Lower leg skin (tissue), 4 donors: Measurements from ENCODE around the gene FHOD3. TPM values are rescaled to one million over a fixed set of nuclear protein-coding genes. Genes with fewer than 3 reads are reported as not detected.

ENCODE experiments used
- DNase-seq, 2 donors: peaks; one replicate each; pipeline ENCODE4 v3.0.0-alpha.2; 2019; ENCODE audit warnings: low spot score in 2 of 2
- H3K4me3 ChIP-seq: fragments of 200-600 bp; sonication (generic); 2 replicates; pipeline ENCODE4 v1.5.1; 2017; ENCODE audit warnings: mild to moderate bottlenecking, low read depth; ENCODE audit not compliant: poor library complexity, severe bottlenecking
- POLR2A ChIP-seq, 2 donors: fragments of 450-650 bp; IDR thresholded peaks; one replicate each; pipeline ENCODE4 v1.6.1; 2016 to 2017; ENCODE audit warnings: antibody characterized with exemption in 2 of 2, mild to moderate bottlenecking in 1 of 2, moderate library complexity in 1 of 2
- WGBS, 2 donors: methylation state at CpG; one replicate each; pipeline ENCODE4 v1.1.5; 2018; 5-methylcytosine and 5-hydroxymethylcytosine counted together
- intact Hi-C: fragments of 100-400 bp; cut with DNase I; formaldehyde crosslinking; loops from one replicate; pipeline ENCODE4 v1.15.0; 2023; ENCODE audit warnings: low total_unique reads
- total RNA-seq, 4 donors: library from RNA; depleted of rRNA; stranded (reverse); fragments of >200 nt; gene quantifications; one replicate each; pipeline ENCODE4 v1.1.0, GENCODE V29; 2016
- TF ChIP-seq, protein P1 (sequence below), 3 donors: fragments of 450-650 bp; IDR thresholded peaks; one replicate each; pipeline ENCODE4 v1.5.1; 2016; ENCODE audit warnings: antibody characterized with exemption in 3 of 3, mild to moderate bottlenecking in 3 of 3, moderate library complexity in 2 of 3

Gene FHOD3
- total RNA-seq, 4 donors from 2014 or later = 5.3 to 15.1 (median 7.8) TPM

DNA sequence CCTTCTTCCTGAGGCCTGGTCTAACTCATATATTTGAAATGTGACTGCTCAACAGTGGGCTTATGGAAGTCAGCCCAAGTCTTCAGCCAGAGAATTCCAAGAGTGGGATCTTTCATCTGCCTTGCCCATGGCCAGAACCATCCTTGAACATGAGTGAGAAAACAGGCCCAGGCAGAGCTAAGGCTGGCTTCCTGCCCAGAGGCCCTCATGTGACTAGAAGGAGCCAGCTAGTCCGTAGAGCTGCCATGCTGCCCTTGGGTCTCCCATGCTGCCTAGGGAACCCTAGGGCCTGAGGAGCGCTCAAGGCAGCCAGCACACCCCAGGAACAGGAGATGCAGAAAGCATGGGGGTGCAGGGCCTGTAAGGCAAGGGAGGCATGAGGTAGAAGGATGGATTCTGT, 203.6 kb downstream of the FHOD3 start:
- intact Hi-C loops = no loop called here
- WGBS, 2 donors = 45 to 68% methylated on average over 2 of the region's 2 CpGs
- DNase-seq = no peak
- no peak overlapping the region for H3K4me3 ChIP-seq
- no peak for TF ChIP-seq POLR2A (IDR thresholded peaks at IDR 0.05)
- TF ChIP-seq, protein P1, sequence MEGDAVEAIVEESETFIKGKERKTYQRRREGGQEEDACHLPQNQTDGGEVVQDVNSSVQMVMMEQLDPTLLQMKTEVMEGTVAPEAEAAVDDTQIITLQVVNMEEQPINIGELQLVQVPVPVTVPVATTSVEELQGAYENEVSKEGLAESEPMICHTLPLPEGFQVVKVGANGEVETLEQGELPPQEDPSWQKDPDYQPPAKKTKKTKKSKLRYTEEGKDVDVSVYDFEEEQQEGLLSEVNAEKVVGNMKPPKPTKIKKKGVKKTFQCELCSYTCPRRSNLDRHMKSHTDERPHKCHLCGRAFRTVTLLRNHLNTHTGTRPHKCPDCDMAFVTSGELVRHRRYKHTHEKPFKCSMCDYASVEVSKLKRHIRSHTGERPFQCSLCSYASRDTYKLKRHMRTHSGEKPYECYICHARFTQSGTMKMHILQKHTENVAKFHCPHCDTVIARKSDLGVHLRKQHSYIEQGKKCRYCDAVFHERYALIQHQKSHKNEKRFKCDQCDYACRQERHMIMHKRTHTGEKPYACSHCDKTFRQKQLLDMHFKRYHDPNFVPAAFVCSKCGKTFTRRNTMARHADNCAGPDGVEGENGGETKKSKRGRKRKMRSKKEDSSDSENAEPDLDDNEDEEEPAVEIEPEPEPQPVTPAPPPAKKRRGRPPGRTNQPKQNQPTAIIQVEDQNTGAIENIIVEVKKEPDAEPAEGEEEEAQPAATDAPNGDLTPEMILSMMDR (IDR thresholded peaks at IDR 0.05) = no peak

DNA sequence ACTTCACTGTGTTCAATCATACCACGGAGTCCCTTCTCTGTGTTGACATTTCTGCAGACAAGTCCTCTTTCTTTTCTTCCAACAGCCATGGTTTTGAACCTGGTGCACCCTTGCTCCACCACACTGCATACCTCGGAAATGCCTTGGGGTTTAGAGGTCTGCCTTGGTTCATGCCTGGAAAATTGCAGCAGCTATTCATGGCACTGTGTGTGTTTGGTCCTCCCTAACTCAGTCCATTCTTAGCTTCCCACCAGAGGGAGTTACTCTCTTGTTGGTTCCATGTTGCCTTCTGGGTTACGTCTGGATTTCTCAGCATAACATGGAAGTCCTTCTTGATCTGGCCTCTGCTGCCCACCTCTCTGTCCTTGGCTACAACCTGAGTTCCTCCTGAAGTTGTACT, 206.0 kb downstream of the FHOD3 start:
- 80 to 84% methylated on average over 3 of the region's 3 CpGs for WGBS, 2 donors
- no peak for DNase-seq
- intact Hi-C loops = no loop called here
- H3K4me3 ChIP-seq = no peak overlapping the region
- TF ChIP-seq, protein P1 (IDR thresholded peaks at IDR 0.05) = no peak
- no peak for TF ChIP-seq POLR2A (IDR thresholded peaks at IDR 0.05)

DNA sequence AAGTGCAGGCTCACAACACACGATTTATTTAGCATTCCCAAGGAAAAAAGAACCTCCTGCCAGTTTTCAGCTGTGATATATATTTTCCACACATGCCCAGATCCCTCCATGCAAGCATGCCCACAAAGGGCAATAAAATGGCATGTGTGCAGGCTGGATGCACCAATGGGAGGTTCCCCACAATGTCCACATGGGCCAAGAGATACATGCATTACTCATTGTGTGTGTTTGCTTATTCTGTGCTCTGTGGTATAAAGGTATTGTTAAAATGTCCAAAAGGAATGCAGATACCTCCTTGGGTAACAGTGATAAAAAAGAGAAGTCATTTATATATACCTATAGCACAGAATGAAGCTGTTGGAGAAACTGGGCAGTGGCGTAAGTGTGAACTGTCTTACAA, 207.4 kb downstream of the FHOD3 start:
- TF ChIP-seq, protein P1 (IDR thresholded peaks at IDR 0.05) = no peak
- TF ChIP-seq POLR2A (IDR thresholded peaks at IDR 0.05) = no peak
- intact Hi-C loops = no loop called here
- 75 to 98% methylated on average over 2 of the region's 2 CpGs for WGBS, 2 donors
- DNase-seq = no peak
- no peak overlapping the region for H3K4me3 ChIP-seq

DNA sequence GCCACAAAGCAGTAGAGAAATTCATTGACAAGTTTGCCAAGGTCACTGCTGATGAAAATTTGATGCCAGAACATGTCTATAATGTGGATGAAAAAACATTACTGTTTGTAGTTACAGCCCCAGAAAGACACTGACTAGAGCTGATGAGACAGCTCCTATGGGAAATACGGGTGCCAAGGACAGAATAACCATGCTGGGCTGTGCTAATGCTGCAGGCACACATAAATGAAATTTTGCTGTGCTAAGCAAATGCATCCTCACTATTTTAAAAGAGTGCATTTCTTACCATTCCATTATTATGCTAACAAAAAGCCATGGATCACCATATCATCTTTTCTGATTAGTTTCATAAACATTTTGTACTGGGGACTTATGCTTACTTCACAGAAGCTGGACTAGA, 208.2 kb downstream of the FHOD3 start:
- no peak overlapping the region for H3K4me3 ChIP-seq
- intact Hi-C loops = no loop called here
- no peak for TF ChIP-seq POLR2A (IDR thresholded peaks at IDR 0.05)
- TF ChIP-seq, protein P1 (IDR thresholded peaks at IDR 0.05) = no peak
- 80 to 81% methylated on average over 1 of the region's 1 CpG for WGBS, 2 donors
- no peak for DNase-seq

DNA sequence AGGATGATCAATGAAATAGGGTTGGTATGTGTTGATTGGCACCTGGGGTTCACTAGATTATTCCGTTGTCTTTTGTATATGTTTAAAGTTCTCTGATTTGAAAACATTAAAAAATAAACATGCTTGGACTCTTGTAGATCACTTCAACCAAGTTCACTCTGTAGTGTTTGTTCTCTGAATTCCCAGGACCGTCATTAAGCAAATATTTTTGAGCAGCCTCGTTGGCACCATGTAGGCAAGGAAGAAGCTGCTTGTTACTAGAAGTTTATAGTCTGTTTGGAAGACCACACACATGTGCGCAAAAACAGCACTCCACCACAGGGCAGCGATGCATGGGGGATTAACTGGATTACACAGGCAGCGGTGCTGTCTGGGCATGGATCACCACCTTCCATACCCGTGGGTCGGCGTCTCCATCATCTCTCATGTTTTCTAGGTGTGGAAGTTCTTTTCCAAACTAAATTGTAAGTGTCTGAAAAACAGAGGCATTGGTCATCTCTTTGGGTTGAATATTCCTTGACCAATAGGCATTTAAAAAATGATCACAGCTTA, 212.2 kb downstream of the FHOD3 start:
- no peak for DNase-seq
- intact Hi-C loops = no loop called here
- TF ChIP-seq, protein P1 (IDR thresholded peaks at IDR 0.05) = no peak
- no peak for TF ChIP-seq POLR2A (IDR thresholded peaks at IDR 0.05)
- 77 to 80% methylated on average over 9 of the region's 9 CpGs for WGBS, 2 donors
- H3K4me3 ChIP-seq = no peak overlapping the region

DNA sequence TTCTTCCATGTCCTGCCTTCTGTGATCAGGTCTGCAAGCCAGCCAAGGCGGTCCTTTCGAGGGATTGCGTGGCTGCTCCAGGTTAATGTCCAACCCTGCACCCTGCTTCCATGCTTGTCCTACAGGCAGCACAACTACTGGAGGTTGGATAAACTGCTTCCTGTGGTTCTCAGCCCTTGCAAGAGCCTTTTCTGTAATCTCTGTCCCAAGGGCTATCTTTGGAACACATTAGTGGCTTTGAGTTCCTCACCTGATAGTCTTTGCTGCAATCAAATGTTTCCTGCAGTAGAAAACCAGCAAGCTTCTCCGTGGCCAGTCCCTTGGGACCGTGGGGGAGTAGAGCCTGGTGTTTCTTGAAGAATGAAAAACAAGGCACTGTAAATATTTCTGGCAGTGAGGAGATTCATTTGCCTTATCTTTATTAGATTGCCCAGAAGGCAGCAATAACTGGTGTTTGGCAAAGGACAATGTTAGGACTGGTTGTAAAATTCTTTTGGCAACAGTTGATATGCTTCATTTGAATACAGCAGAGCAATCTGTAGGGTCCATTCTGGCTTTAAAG, 214.4 kb downstream of the FHOD3 start:
- 63% methylated on average over 5 of the region's 5 CpGs for WGBS, 2 donors
- DNase-seq = no peak
- H3K4me3 ChIP-seq = no peak overlapping the region
- no peak for TF ChIP-seq POLR2A (IDR thresholded peaks at IDR 0.05)
- TF ChIP-seq, protein P1 (IDR thresholded peaks at IDR 0.05) = no peak
- intact Hi-C loops = no loop called here
